ENCODE measurements around the gene IGSF3. TPM values are rescaled to one million over a fixed set of nuclear protein-coding genes. Genes with fewer than 3 reads are reported as not detected.

IGSF3 gene
- total and polyA plus RNA-seq, 2 of the 13 experiments (the other 11 are each of a cell fraction or from before 2014, with no cell fraction given), result 0.11 to 0.16 TPM

DNA sequence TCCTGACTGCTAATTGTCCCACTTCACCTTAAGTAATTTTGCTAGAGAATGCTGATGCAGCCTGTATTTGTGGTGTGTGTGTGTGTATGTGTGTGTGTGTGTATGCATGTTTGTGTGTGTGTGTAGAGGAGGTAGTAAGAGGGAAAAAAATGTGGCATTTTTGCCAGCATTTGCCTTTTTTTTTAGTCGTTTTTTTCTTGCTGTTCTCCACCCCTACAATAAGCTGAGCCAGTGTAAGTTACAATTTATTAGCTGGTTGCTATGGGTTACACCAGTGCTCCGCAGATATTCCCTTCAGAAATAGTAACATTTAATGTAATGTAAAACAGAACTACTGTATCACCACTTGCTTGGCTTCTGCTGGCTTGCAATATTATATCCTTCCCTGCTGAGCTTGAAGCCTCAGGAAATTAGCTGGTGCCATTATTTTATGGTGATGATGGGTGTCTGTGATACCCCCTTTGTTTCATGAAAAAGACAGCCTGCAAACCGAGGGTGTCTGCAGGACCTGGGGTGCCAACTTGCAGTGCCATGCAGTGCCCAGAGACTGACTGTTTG, 23.4 kb upstream of the IGSF3 start (continued):
- TF ChIP-seq, protein P1, sequence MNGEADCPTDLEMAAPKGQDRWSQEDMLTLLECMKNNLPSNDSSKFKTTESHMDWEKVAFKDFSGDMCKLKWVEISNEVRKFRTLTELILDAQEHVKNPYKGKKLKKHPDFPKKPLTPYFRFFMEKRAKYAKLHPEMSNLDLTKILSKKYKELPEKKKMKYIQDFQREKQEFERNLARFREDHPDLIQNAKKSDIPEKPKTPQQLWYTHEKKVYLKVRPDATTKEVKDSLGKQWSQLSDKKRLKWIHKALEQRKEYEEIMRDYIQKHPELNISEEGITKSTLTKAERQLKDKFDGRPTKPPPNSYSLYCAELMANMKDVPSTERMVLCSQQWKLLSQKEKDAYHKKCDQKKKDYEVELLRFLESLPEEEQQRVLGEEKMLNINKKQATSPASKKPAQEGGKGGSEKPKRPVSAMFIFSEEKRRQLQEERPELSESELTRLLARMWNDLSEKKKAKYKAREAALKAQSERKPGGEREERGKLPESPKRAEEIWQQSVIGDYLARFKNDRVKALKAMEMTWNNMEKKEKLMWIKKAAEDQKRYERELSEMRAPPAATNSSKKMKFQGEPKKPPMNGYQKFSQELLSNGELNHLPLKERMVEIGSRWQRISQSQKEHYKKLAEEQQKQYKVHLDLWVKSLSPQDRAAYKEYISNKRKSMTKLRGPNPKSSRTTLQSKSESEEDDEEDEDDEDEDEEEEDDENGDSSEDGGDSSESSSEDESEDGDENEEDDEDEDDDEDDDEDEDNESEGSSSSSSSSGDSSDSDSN (CRISPR knock-in tag; IDR thresholded peaks at IDR 0.05), result no peak
- TF ChIP-seq CENPX (CRISPR knock-in tag; IDR thresholded peaks at IDR 0.05) (no peak), NFKB2 (CRISPR knock-in tag; IDR thresholded peaks at IDR 0.05; ENCODE audit: borderline replicate concordance) (no peak)
- TF ChIP-seq, protein P2, sequence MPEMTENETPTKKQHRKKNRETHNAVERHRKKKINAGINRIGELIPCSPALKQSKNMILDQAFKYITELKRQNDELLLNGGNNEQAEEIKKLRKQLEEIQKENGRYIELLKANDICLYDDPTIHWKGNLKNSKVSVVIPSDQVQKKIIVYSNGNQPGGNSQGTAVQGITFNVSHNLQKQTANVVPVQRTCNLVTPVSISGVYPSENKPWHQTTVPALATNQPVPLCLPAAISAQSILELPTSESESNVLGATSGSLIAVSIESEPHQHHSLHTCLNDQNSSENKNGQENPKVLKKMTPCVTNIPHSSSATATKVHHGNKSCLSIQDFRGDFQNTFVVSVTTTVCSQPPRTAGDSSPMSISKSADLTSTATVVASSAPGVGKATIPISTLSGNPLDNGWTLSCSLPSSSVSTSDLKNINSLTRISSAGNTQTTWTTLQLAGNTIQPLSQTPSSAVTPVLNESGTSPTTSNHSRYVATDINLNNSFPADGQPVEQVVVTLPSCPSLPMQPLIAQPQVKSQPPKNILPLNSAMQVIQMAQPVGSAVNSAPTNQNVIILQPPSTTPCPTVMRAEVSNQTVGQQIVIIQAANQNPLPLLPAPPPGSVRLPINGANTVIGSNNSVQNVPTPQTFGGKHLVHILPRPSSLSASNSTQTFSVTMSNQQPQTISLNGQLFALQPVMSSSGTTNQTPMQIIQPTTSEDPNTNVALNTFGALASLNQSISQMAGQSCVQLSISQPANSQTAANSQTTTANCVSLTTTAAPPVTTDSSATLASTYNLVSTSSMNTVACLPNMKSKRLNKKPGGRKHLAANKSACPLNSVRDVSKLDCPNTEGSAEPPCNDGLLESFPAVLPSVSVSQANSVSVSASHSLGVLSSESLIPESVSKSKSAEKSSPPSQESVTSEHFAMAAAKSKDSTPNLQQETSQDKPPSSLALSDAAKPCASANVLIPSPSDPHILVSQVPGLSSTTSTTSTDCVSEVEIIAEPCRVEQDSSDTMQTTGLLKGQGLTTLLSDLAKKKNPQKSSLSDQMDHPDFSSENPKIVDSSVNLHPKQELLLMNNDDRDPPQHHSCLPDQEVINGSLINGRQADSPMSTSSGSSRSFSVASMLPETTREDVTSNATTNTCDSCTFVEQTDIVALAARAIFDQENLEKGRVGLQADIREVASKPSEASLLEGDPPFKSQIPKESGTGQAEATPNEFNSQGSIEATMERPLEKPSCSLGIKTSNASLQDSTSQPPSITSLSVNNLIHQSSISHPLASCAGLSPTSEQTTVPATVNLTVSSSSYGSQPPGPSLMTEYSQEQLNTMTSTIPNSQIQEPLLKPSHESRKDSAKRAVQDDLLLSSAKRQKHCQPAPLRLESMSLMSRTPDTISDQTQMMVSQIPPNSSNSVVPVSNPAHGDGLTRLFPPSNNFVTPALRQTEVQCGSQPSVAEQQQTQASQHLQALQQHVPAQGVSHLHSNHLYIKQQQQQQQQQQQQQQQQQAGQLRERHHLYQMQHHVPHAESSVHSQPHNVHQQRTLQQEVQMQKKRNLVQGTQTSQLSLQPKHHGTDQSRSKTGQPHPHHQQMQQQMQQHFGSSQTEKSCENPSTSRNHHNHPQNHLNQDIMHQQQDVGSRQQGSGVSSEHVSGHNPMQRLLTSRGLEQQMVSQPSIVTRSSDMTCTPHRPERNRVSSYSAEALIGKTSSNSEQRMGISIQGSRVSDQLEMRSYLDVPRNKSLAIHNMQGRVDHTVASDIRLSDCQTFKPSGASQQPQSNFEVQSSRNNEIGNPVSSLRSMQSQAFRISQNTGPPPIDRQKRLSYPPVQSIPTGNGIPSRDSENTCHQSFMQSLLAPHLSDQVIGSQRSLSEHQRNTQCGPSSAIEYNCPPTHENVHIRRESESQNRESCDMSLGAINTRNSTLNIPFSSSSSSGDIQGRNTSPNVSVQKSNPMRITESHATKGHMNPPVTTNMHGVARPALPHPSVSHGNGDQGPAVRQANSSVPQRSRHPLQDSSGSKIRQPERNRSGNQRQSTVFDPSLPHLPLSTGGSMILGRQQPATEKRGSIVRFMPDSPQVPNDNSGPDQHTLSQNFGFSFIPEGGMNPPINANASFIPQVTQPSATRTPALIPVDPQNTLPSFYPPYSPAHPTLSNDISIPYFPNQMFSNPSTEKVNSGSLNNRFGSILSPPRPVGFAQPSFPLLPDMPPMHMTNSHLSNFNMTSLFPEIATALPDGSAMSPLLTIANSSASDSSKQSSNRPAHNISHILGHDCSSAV (CRISPR knock-in tag; IDR thresholded peaks at IDR 0.05; ENCODE audit: borderline replicate concordance), result no peak
- TF ChIP-seq, protein P3, sequence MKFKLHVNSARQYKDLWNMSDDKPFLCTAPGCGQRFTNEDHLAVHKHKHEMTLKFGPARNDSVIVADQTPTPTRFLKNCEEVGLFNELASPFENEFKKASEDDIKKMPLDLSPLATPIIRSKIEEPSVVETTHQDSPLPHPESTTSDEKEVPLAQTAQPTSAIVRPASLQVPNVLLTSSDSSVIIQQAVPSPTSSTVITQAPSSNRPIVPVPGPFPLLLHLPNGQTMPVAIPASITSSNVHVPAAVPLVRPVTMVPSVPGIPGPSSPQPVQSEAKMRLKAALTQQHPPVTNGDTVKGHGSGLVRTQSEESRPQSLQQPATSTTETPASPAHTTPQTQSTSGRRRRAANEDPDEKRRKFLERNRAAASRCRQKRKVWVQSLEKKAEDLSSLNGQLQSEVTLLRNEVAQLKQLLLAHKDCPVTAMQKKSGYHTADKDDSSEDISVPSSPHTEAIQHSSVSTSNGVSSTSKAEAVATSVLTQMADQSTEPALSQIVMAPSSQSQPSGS (CRISPR knock-in tag; IDR thresholded peaks at IDR 0.05), result no peak
